Stimulated activated memory B cell treated with anti-CD40 and anti-IgM and Interleukin-4, amounts not matched to agents 10 μg/mL and 1 μg/mL and 100 μg/mL, for 72 hours (primary cell): ENCODE measurements around the gene KCNC1.

ENCODE experiments used
- ATAC-seq: fragments of 150-1000 bp; cut with Tn5 transposase; 2 replicates; pipeline ENCODE4 v1.10.0; 2021
- H3K27ac Mint-ChIP-seq: one replicate; pipeline ENCODE4 v1.8.0; 2022; ENCODE audit warnings: mild to moderate bottlenecking, mixed read lengths
- H3K27me3 Mint-ChIP-seq: one replicate; pipeline ENCODE4 v1.8.0; 2022; ENCODE audit warnings: mixed read lengths
- H3K36me3 Mint-ChIP-seq: one replicate; pipeline ENCODE4 v1.8.0; 2022; ENCODE audit warnings: mixed read lengths
- H3K4me1 Mint-ChIP-seq: one replicate; pipeline ENCODE4 v1.8.0; 2022; ENCODE audit warnings: mixed read lengths
- H3K4me3 Mint-ChIP-seq: one replicate; pipeline ENCODE4 v1.8.0; 2022; ENCODE audit warnings: mild to moderate bottlenecking, moderate library complexity, mixed read lengths
- H3K9me3 Mint-ChIP-seq: one replicate; pipeline ENCODE4 v1.8.0; 2022; ENCODE audit warnings: mixed read lengths

The KCNC1 gene

GRCh38 chr11:17768547-17768946 is 34.0 kb downstream of the KCNC1 start:
- no peaks in the 10 kb centered on the region for H3K36me3 Mint-ChIP-seq
- peaks cover 13% of the 10 kb centered on the region for H3K27me3 Mint-ChIP-seq
- H3K4me3 Mint-ChIP-seq, result no peak overlapping the region
- ATAC-seq, result no peak
- H3K4me1 Mint-ChIP-seq, result no peaks in the 10 kb centered on the region
- no peak overlapping the region for H3K27ac Mint-ChIP-seq
- H3K9me3 Mint-ChIP-seq, result no peaks in the 10 kb centered on the region

GRCh38 chr11:17769218-17769617 is 34.6 kb downstream of the KCNC1 start:
- no peak overlapping the region for H3K27ac Mint-ChIP-seq
- ATAC-seq, result no peak
- no peaks in the 10 kb centered on the region for H3K36me3 Mint-ChIP-seq
- no peaks in the 10 kb centered on the region for H3K4me1 Mint-ChIP-seq
- no peaks in the 10 kb centered on the region for H3K9me3 Mint-ChIP-seq
- H3K4me3 Mint-ChIP-seq, result no peak overlapping the region
- peaks cover 6% of the 10 kb centered on the region for H3K27me3 Mint-ChIP-seq

GRCh38 chr11:17770048-17770652 is 35.6 kb downstream of the KCNC1 start:
- H3K9me3 Mint-ChIP-seq, result no peaks in the 10 kb centered on the region
- H3K27ac Mint-ChIP-seq, result no peak overlapping the region
- ATAC-seq, result no peak
- no peaks in the 10 kb centered on the region for H3K36me3 Mint-ChIP-seq
- no peaks in the 10 kb centered on the region for H3K27me3 Mint-ChIP-seq
- H3K4me1 Mint-ChIP-seq, result no peaks in the 10 kb centered on the region
- no peak overlapping the region for H3K4me3 Mint-ChIP-seq

- Mint-ChIP-seq H3K4me3 (no peak overlapping the region), H3K9me3 (no peaks in the 10 kb centered on the region), H3K36me3 (no peaks in the 10 kb centered on the region), H3K27me3 (no peaks in the 10 kb centered on the region), H3K27ac (no peak overlapping the region), H3K4me1 (no peaks in the 10 kb centered on the region)
- ATAC-seq, result no peak
Measured at GRCh38 chr11:17770917-17771316, 36.3 kb downstream of the KCNC1 start.

- no peak overlapping the region for H3K4me3 Mint-ChIP-seq
- no peak for ATAC-seq
- H3K27me3 Mint-ChIP-seq, result no peaks in the 10 kb centered on the region
Measured at GRCh38 chr11:17771415-17771814, 36.8 kb downstream of the KCNC1 start.

GRCh38 chr11:17771841-17772401 is 37.3 kb downstream of the KCNC1 start:
- Mint-ChIP-seq H3K4me1 (no peaks in the 10 kb centered on the region), H3K27ac (no peak overlapping the region), H3K4me3 (no peak overlapping the region), H3K36me3 (no peaks in the 10 kb centered on the region), H3K27me3 (no peaks in the 10 kb centered on the region), H3K9me3 (no peaks in the 10 kb centered on the region)
- no peak for ATAC-seq

More at GRCh38 chr11:17771415-17771814, 36.8 kb downstream of the KCNC1 start:
- no peaks in the 10 kb centered on the region for H3K4me1 Mint-ChIP-seq
- H3K9me3 Mint-ChIP-seq, result no peaks in the 10 kb centered on the region
- no peak overlapping the region for H3K27ac Mint-ChIP-seq
- H3K36me3 Mint-ChIP-seq, result no peaks in the 10 kb centered on the region

GRCh38 chr11:17772704-17773600 is 38.4 kb downstream of the KCNC1 start:
- Mint-ChIP-seq H3K27me3 (no peaks in the 10 kb centered on the region), H3K4me3 (no peak overlapping the region)

GRCh38 chr11:17773674-17774073 is 39.1 kb downstream of the KCNC1 start:
- Mint-ChIP-seq H3K36me3 (no peaks in the 10 kb centered on the region), H3K27ac (no peak overlapping the region), H3K9me3 (no peaks in the 10 kb centered on the region), H3K4me3 (no peak overlapping the region), H3K27me3 (no peaks in the 10 kb centered on the region), H3K4me1 (no peaks in the 10 kb centered on the region)
- no peak for ATAC-seq

More at GRCh38 chr11:17772704-17773600, 38.4 kb downstream of the KCNC1 start:
- no peak for ATAC-seq
- Mint-ChIP-seq H3K36me3 (no peaks in the 10 kb centered on the region), H3K9me3 (no peaks in the 10 kb centered on the region), H3K27ac (no peak overlapping the region), H3K4me1 (no peaks in the 10 kb centered on the region)

GRCh38 chr11:17774232-17775034 is 39.9 kb downstream of the KCNC1 start:
- H3K27me3 Mint-ChIP-seq, result no peaks in the 10 kb centered on the region
- no peak overlapping the region for H3K27ac Mint-ChIP-seq
- no peaks in the 10 kb centered on the region for H3K36me3 Mint-ChIP-seq
- no peaks in the 10 kb centered on the region for H3K9me3 Mint-ChIP-seq
- H3K4me1 Mint-ChIP-seq, result no peaks in the 10 kb centered on the region
- ATAC-seq, result no peak
- no peak overlapping the region for H3K4me3 Mint-ChIP-seq

- Mint-ChIP-seq H3K4me3 (no peak overlapping the region), H3K27ac (no peak overlapping the region), H3K27me3 (no peaks in the 10 kb centered on the region), H3K9me3 (no peaks in the 10 kb centered on the region), H3K36me3 (no peaks in the 10 kb centered on the region), H3K4me1 (no peaks in the 10 kb centered on the region)
- no peak for ATAC-seq
Measured at GRCh38 chr11:17775035-17775348, 40.4 kb downstream of the KCNC1 start.

GRCh38 chr11:17775507-17776211 is 41.1 kb downstream of the KCNC1 start:
- H3K27me3 Mint-ChIP-seq, result no peaks in the 10 kb centered on the region
- no peaks in the 10 kb centered on the region for H3K4me1 Mint-ChIP-seq
- H3K4me3 Mint-ChIP-seq, result no peak overlapping the region
- ATAC-seq, result no peak
- H3K36me3 Mint-ChIP-seq, result no peaks in the 10 kb centered on the region
- no peaks in the 10 kb centered on the region for H3K9me3 Mint-ChIP-seq
- H3K27ac Mint-ChIP-seq, result no peak overlapping the region

- Mint-ChIP-seq H3K9me3 (no peaks in the 10 kb centered on the region), H3K27me3 (no peaks in the 10 kb centered on the region), H3K36me3 (no peaks in the 10 kb centered on the region), H3K27ac (no peak overlapping the region), H3K4me3 (no peak overlapping the region), H3K4me1 (no peaks in the 10 kb centered on the region)
- no peak for ATAC-seq
Measured at GRCh38 chr11:17776212-17776875, 41.8 kb downstream of the KCNC1 start.

- no peaks in the 10 kb centered on the region for H3K27me3 Mint-ChIP-seq
- H3K4me1 Mint-ChIP-seq, result no peaks in the 10 kb centered on the region
- no peaks in the 10 kb centered on the region for H3K9me3 Mint-ChIP-seq
- H3K4me3 Mint-ChIP-seq, result no peak overlapping the region
- no peak for ATAC-seq
- no peaks in the 10 kb centered on the region for H3K36me3 Mint-ChIP-seq
- H3K27ac Mint-ChIP-seq, result no peak overlapping the region
Measured at GRCh38 chr11:17777086-17777737, 42.6 kb downstream of the KCNC1 start.

- Mint-ChIP-seq H3K4me3 (no peak overlapping the region), H3K4me1 (no peaks in the 10 kb centered on the region)
Measured at GRCh38 chr11:17777738-17778091, 43.1 kb downstream of the KCNC1 start.

More at GRCh38 chr11:17777738-17778091, 43.1 kb downstream of the KCNC1 start:
- Mint-ChIP-seq H3K9me3 (no peaks in the 10 kb centered on the region), H3K36me3 (no peaks in the 10 kb centered on the region), H3K27ac (no peak overlapping the region), H3K27me3 (no peaks in the 10 kb centered on the region)
- ATAC-seq, result no peak
